NT2/D1 (cell line): Measurements from ENCODE around the gene EPHA2.

Source experiments
- DNase-seq: peaks from one replicate; pipeline ENCODE4 v3.0.0-alpha.2; 2011; ENCODE audit warnings: low read depth, low spot score
- H3K27me3 ChIP-seq: 2 replicates; pipeline ENCODE4 v1.6.0; 2011; ENCODE audit warnings: mild to moderate bottlenecking; ENCODE audit not compliant: insufficient read length, insufficient read depth
- H3K36me3 ChIP-seq: 2 replicates; pipeline ENCODE4 v1.6.1; 2011; ENCODE audit warnings: mild to moderate bottlenecking, low read length, mixed read lengths; ENCODE audit not compliant: insufficient read depth, insufficient read length
- H3K4me1 ChIP-seq: 2 replicates; pipeline ENCODE4 v1.5.1; 2011; ENCODE audit not compliant: insufficient read depth, insufficient read length
- H3K4me3 ChIP-seq: 2 replicates; pipeline ENCODE4 v1.5.1; 2011; ENCODE audit warnings: low read depth; ENCODE audit not compliant: insufficient read length
- H3K9ac ChIP-seq: 2 replicates; pipeline ENCODE4 v1.6.0; 2011; ENCODE audit warnings: low read depth; ENCODE audit not compliant: insufficient read length
- H3K9me3 ChIP-seq: 2 replicates; pipeline ENCODE4 v1.5.1; 2011; ENCODE audit warnings: mild to moderate bottlenecking, low read length; ENCODE audit not compliant: insufficient read depth
- SUZ12 ChIP-seq: IDR thresholded peaks from 2 replicates; pipeline ENCODE4 v1.6.1; 2011; ENCODE audit not compliant: insufficient read length, insufficient read depth; ENCODE audit errors: extremely low read depth
- YY1 ChIP-seq: IDR thresholded peaks from 2 replicates; pipeline ENCODE4 v1.6.1; 2011; ENCODE audit not compliant: insufficient read length, insufficient read depth
- ZNF274 ChIP-seq: IDR thresholded peaks from 2 replicates; pipeline ENCODE4 v1.6.1; 2011; ENCODE audit warnings: mild to moderate bottlenecking, low read depth, low read length

The EPHA2 gene

GRCh38 chr1:16075337-16076030 is 80.4 kb downstream of the EPHA2 start:
- Histone ChIP-seq H3K27me3 (peaks cover 31% of the 10 kb centered on the region), H3K4me3 (no peak overlapping the region), H3K9me3 (no peaks in the 10 kb centered on the region), H3K4me1 (peaks cover 20% of the 10 kb centered on the region), H3K9ac (no peak overlapping the region), H3K36me3 (no peaks in the 10 kb centered on the region)
- no peak for DNase-seq
- no peak for TF ChIP-seq ZNF274
- no peak for TF ChIP-seq YY1
- TF ChIP-seq SUZ12: no peak
